ENCODE data around the gene CORIN.

DNA sequence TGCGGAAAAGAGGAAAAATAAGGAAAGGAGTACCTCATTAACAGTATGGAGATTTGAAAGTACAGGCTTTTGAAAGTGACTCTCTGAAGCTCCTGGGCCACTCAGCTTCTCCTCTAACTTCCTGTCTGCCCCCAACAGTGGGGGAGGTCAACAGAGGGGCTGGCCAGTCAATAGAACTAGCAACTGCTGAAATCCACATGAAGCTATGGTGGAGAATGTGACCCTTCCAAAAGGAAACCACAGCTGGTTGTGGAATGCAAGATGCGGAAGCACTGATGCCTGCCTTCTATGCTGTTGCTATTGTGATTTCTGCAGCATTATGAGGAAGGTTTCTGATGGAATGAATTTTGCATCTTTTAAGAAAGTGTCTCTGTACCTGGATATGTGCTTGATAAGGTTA lies 2.4 kb downstream of the CORIN start:
- TF ChIP-seq, protein P1, sequence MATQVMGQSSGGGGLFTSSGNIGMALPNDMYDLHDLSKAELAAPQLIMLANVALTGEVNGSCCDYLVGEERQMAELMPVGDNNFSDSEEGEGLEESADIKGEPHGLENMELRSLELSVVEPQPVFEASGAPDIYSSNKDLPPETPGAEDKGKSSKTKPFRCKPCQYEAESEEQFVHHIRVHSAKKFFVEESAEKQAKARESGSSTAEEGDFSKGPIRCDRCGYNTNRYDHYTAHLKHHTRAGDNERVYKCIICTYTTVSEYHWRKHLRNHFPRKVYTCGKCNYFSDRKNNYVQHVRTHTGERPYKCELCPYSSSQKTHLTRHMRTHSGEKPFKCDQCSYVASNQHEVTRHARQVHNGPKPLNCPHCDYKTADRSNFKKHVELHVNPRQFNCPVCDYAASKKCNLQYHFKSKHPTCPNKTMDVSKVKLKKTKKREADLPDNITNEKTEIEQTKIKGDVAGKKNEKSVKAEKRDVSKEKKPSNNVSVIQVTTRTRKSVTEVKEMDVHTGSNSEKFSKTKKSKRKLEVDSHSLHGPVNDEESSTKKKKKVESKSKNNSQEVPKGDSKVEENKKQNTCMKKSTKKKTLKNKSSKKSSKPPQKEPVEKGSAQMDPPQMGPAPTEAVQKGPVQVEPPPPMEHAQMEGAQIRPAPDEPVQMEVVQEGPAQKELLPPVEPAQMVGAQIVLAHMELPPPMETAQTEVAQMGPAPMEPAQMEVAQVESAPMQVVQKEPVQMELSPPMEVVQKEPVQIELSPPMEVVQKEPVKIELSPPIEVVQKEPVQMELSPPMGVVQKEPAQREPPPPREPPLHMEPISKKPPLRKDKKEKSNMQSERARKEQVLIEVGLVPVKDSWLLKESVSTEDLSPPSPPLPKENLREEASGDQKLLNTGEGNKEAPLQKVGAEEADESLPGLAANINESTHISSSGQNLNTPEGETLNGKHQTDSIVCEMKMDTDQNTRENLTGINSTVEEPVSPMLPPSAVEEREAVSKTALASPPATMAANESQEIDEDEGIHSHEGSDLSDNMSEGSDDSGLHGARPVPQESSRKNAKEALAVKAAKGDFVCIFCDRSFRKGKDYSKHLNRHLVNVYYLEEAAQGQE (IDR thresholded peaks at IDR 0.05; ENCODE audit: low read depth): no peak
- TF ChIP-seq SIN3A (IDR thresholded peaks at IDR 0.05; ENCODE audit: low read depth): no peak
- TF ChIP-seq, protein P2, sequence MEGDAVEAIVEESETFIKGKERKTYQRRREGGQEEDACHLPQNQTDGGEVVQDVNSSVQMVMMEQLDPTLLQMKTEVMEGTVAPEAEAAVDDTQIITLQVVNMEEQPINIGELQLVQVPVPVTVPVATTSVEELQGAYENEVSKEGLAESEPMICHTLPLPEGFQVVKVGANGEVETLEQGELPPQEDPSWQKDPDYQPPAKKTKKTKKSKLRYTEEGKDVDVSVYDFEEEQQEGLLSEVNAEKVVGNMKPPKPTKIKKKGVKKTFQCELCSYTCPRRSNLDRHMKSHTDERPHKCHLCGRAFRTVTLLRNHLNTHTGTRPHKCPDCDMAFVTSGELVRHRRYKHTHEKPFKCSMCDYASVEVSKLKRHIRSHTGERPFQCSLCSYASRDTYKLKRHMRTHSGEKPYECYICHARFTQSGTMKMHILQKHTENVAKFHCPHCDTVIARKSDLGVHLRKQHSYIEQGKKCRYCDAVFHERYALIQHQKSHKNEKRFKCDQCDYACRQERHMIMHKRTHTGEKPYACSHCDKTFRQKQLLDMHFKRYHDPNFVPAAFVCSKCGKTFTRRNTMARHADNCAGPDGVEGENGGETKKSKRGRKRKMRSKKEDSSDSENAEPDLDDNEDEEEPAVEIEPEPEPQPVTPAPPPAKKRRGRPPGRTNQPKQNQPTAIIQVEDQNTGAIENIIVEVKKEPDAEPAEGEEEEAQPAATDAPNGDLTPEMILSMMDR (IDR thresholded peaks at IDR 0.05 in 2 of 3, conservative IDR thresholded peaks at IDR 0.05 in 1 of 3; ENCODE audit: borderline replicate concordance in 1 of 3, insufficient read depth in 1 of 3, low read depth in 2 of 3, low read length in 2 of 3): no peak
- TF ChIP-seq, protein P3, sequence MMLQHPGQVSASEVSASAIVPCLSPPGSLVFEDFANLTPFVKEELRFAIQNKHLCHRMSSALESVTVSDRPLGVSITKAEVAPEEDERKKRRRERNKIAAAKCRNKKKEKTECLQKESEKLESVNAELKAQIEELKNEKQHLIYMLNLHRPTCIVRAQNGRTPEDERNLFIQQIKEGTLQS (IDR thresholded peaks at IDR 0.05): no peak
- TF ChIP-seq EZH2phosphoT487 (IDR thresholded peaks at IDR 0.05; ENCODE audit: borderline replicate concordance): no peak
- no peak for TF ChIP-seq ZNF274 (IDR thresholded peaks at IDR 0.05; ENCODE audit: low read depth, low read length)
- no peak for TF ChIP-seq POLR2A (IDR thresholded peaks at IDR 0.05; ENCODE audit: borderline replicate concordance, extremely low read depth, insufficient read depth, insufficient read length)
- TF ChIP-seq YY1 (IDR thresholded peaks at IDR 0.05; ENCODE audit: extremely low read depth, insufficient replicate concordance, low read depth, low read length): no peak
- TF ChIP-seq EZH2 (IDR thresholded peaks at IDR 0.05): no peak

Data from HCT116 (cell line).